DOHH2 (cell line): ENCODE measurements around the gene RBX1.
"Not testable (repeated sequence)": the region's sequence is repeated elsewhere in the genome, so short reads cannot be mapped to it uniquely, and the experiment has no call there.

Experiments
- H3F3A ChIP-seq: fragments of 200-600 bp; sonication (generic), shearing (Covaris generic); 2 replicates; pipeline ENCODE4 v1.6.0; 2016; ENCODE audit warnings: antibody characterized with exemption, mild to moderate bottlenecking; ENCODE audit not compliant: control insufficient read depth, insufficient read depth
- H3K27ac ChIP-seq: fragments of 200-600 bp; sonication (generic); 2 replicates; pipeline ENCODE4 v1.5.1; 2014; ENCODE audit warnings: low read depth, mild to moderate bottlenecking, low read length, moderate library complexity
- H3K27me3 ChIP-seq: fragments of 200-600 bp; sonication (generic); 2 replicates; pipeline ENCODE4 v1.6.1; 2014; ENCODE audit warnings: mild to moderate bottlenecking, low read length, mixed read lengths; ENCODE audit not compliant: control insufficient read depth
- H3K36me3 ChIP-seq: fragments of 200-600 bp; sonication (generic); 2 replicates; pipeline ENCODE4 v1.6.1; 2014; ENCODE audit warnings: mild to moderate bottlenecking, low read length, moderate library complexity, mixed read lengths; ENCODE audit not compliant: control insufficient read depth
- H3K4me1 ChIP-seq: fragments of 200-600 bp; sonication (generic); 2 replicates; pipeline ENCODE4 v1.6.1; 2014; ENCODE audit warnings: mild to moderate bottlenecking, low read length, mixed read lengths; ENCODE audit not compliant: control insufficient read depth
- H3K4me2 ChIP-seq: fragments of 200-600 bp; sonication (generic); 2 replicates; pipeline ENCODE4 v1.6.0; 2014; ENCODE audit warnings: mild to moderate bottlenecking, low read length, moderate library complexity
- H3K4me3 ChIP-seq: fragments of 200-600 bp; sonication (generic); 2 replicates; pipeline ENCODE4 v1.5.1; 2014; ENCODE audit warnings: mild to moderate bottlenecking, low read length, mixed read lengths
- H3K79me2 ChIP-seq: fragments of 200-600 bp; sonication (generic); 2 replicates; pipeline ENCODE4 v1.6.1; 2014; ENCODE audit warnings: mild to moderate bottlenecking, low read length, mixed read lengths; ENCODE audit not compliant: control insufficient read depth
- H3K9me2 ChIP-seq: fragments of 200-600 bp; sonication (generic); replicated peaks from 2 replicates; pipeline ENCODE4 v1.6.1; 2014; ENCODE audit warnings: mild to moderate bottlenecking, low read length, mixed read lengths; ENCODE audit not compliant: control insufficient read depth
- H3K9me3 ChIP-seq: fragments of 200-600 bp; sonication (generic); 2 replicates; pipeline ENCODE4 v1.6.1; 2014; ENCODE audit warnings: antibody characterized with exemption, low read length, mixed read lengths; ENCODE audit not compliant: control insufficient read depth, insufficient read depth
- H4K20me1 ChIP-seq: fragments of 200-600 bp; sonication (generic); 2 replicates; pipeline ENCODE4 v1.6.0; 2014; ENCODE audit warnings: low read depth, mild to moderate bottlenecking, antibody characterized with exemption, low read length, moderate library complexity; ENCODE audit not compliant: control insufficient read depth, insufficient read depth
- EZH2phosphoT487 ChIP-seq: fragments of 200-600 bp; sonication (generic); IDR thresholded peaks from 2 replicates; pipeline ENCODE4 v1.6.1; 2017; ENCODE audit warnings: borderline replicate concordance, mild to moderate bottlenecking, antibody characterized with exemption, low read length, moderate library complexity, mixed read lengths
- TF ChIP-seq, protein P1 (sequence below): fragments of 200-600 bp; sonication (generic); IDR thresholded peaks from one replicate; pipeline ENCODE4 v1.5.1; 2014; ENCODE audit warnings: antibody characterized with exemption, mild to moderate bottlenecking, low read depth, low read length; ENCODE audit not compliant: poor library complexity, severe bottlenecking

Gene RBX1

DNA sequence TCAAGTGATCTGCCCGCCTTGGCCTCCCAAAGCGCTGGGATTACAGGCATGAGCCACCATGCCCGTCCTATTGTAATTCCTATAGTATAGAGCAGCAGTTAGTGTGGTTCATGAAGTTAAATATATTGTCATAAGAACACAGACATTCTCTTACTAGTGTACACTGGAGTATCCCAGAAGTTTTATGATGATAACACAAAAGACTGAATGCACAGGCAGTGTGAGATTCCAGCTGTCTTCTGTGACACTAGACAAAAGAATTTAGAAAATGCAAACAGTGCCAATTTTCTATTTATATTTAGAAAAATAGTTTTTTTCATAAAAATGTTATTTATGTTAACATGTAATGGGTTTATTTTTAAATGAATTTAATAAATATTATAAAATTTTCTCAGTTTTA, 39.4 kb upstream of the RBX1 start:
- Histone ChIP-seq H3K27ac (no peak overlapping the region), H3K27me3 (no peaks in the 10 kb centered on the region), H4K20me1 (no peaks in the 10 kb centered on the region), H3K9me2 (no peaks in the 10 kb centered on the region), H3K4me1 (no peaks in the 10 kb centered on the region), H3K9me3 (no peaks in the 10 kb centered on the region), H3K79me2 (no peaks in the 10 kb centered on the region), H3K4me2 (no peak overlapping the region), H3K4me3 (no peak overlapping the region), H3K36me3 (peaks cover 6% of the 10 kb centered on the region; the same call in 1 of the 2 replicates), H3F3A (no peaks in the 10 kb centered on the region)
- TF ChIP-seq, protein P1, sequence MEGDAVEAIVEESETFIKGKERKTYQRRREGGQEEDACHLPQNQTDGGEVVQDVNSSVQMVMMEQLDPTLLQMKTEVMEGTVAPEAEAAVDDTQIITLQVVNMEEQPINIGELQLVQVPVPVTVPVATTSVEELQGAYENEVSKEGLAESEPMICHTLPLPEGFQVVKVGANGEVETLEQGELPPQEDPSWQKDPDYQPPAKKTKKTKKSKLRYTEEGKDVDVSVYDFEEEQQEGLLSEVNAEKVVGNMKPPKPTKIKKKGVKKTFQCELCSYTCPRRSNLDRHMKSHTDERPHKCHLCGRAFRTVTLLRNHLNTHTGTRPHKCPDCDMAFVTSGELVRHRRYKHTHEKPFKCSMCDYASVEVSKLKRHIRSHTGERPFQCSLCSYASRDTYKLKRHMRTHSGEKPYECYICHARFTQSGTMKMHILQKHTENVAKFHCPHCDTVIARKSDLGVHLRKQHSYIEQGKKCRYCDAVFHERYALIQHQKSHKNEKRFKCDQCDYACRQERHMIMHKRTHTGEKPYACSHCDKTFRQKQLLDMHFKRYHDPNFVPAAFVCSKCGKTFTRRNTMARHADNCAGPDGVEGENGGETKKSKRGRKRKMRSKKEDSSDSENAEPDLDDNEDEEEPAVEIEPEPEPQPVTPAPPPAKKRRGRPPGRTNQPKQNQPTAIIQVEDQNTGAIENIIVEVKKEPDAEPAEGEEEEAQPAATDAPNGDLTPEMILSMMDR = no peak
- TF ChIP-seq EZH2phosphoT487 = no peak

DNA sequence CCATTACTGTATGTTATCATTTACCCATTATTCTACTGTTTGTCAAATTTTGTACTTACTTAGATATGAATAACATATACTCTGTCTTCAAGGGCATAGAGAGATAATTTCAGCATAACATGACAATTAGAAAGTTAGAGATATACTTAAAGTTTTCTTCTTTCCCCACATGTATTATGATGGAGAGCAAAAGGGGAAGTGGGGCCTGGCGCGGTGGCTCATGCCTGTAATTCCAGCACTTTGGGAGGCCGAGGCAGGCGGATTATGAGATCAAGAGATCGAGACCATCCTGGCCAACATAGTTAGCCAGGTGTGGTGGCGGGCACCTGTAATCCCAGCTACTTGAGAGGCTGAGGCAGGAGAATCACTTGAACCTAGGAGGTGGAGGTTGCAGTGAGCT, 38.2 kb upstream of the RBX1 start:
- not testable (repeated sequence) for H3F3A ChIP-seq, H3K4me1 ChIP-seq, H3K79me2 ChIP-seq, H3K27ac ChIP-seq, H3K9me3 ChIP-seq, H3K36me3 ChIP-seq, H3K4me2 ChIP-seq, H3K9me2 ChIP-seq, H3K27me3 ChIP-seq, H3K4me3 ChIP-seq, H4K20me1 ChIP-seq

DNA sequence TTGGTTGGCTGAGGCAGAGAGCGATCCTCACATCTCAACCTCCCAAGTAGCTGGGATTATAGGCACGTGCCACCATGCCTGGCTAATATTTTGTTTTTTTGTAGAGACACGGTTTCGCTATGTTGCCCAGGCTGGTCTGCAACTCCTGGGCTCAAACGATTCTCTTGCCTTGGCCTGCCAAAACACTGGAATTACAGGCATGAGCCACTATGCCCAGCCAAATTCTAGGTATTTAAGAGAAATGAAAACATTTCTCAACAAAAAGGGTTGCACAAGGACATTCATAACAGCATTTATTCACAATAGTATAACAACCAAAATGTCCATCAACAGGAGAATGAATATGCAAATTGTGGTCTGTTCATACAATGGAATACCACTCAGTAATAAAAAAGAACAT, 31.7 kb upstream of the RBX1 start:
- H4K20me1 ChIP-seq = no peaks in the 10 kb centered on the region
- no peak overlapping the region for H3K4me2 ChIP-seq
- H3K36me3 ChIP-seq = peaks cover 25% of the 10 kb centered on the region
- peaks cover 16% of the 10 kb centered on the region for H3K4me1 ChIP-seq
- no peak overlapping the region for H3K27ac ChIP-seq
- TF ChIP-seq, protein P1 = no peak
- no peak for TF ChIP-seq EZH2phosphoT487
- no peaks in the 10 kb centered on the region for H3F3A ChIP-seq
- no peaks in the 10 kb centered on the region for H3K27me3 ChIP-seq
- H3K9me3 ChIP-seq = no peaks in the 10 kb centered on the region
- H3K9me2 ChIP-seq = no peaks in the 10 kb centered on the region
- H3K4me3 ChIP-seq = no peak overlapping the region
- H3K79me2 ChIP-seq = no peaks in the 10 kb centered on the region

DNA sequence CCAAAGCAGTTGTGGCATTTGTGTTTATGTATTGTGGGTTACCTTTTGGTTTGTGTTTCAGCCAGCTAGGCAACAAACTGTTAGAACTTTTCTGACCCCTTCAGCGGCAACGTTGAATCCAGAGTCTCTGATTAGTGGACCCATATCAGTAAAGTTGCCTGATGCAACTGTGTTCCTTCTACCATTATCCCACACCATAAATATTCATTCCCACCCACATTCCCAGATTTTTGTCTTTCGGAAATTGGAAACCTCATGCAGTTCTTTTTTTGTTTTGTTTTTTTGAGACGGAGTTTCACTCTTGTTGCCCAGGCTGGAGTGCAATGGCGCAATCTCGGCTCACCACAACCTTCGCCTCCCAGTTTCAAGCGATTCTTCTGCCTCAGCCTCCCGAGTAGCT, 30.7 kb upstream of the RBX1 start:
- TF ChIP-seq, protein P1 = no peak
- TF ChIP-seq EZH2phosphoT487 = no peak
- Histone ChIP-seq H3K79me2 (no peaks in the 10 kb centered on the region), H3K4me3 (no peak overlapping the region), H3K4me2 (no peak overlapping the region), H3F3A (no peaks in the 10 kb centered on the region), H3K36me3 (peaks cover 33% of the 10 kb centered on the region), H3K27me3 (no peaks in the 10 kb centered on the region), H3K9me3 (no peaks in the 10 kb centered on the region), H4K20me1 (no peaks in the 10 kb centered on the region), H3K9me2 (no peaks in the 10 kb centered on the region), H3K4me1 (peaks cover 16% of the 10 kb centered on the region), H3K27ac (no peak overlapping the region)
